HEK293 (cell line): Measurements from ENCODE around the gene SLAMF8.

Source experiments
- CTCF ChIP-seq: fragments of 450-650 bp; formaldehyde crosslinking; IDR thresholded peaks from 2 replicates; pipeline ENCODE4 v1.5.1; 2016; ENCODE audit warnings: missing biosample characterization, missing genetic modification characterization
- HOXC10 ChIP-seq: sonication (generic); formaldehyde crosslinking; IDR thresholded peaks from 2 replicates; pipeline ENCODE4 v1.8.1; 2023; ENCODE audit warnings: mild to moderate bottlenecking, missing genetic modification reagents
- ZNF146 ChIP-seq: fragments of 450-650 bp; formaldehyde crosslinking; IDR thresholded peaks from 2 replicates; pipeline ENCODE4 v1.5.1; 2016; ENCODE audit warnings: missing biosample characterization, missing genetic modification characterization
- ZNF324 ChIP-seq: fragments of 450-650 bp; formaldehyde crosslinking; IDR thresholded peaks from 2 replicates; pipeline ENCODE4 v1.5.1; 2016; ENCODE audit warnings: missing biosample characterization, missing genetic modification characterization
- ZNF391 ChIP-seq: fragments of 450-650 bp; formaldehyde crosslinking; IDR thresholded peaks from 2 replicates; pipeline ENCODE4 v1.5.1; 2016; ENCODE audit warnings: low read depth, missing biosample characterization, missing genetic modification characterization, borderline replicate concordance
- ZNF48 ChIP-seq: fragments of 450-650 bp; formaldehyde crosslinking; IDR thresholded peaks from 2 replicates; pipeline ENCODE4 v1.5.1; 2016; ENCODE audit warnings: missing biosample characterization, missing genetic modification characterization
- ZNF501 ChIP-seq: fragments of 450-650 bp; formaldehyde crosslinking; IDR thresholded peaks from 2 replicates; pipeline ENCODE4 v1.5.1; 2016; ENCODE audit warnings: missing biosample characterization, missing genetic modification characterization
- ZNF530 ChIP-seq: fragments of 450-650 bp; formaldehyde crosslinking; IDR thresholded peaks from 2 replicates; pipeline ENCODE4 v1.5.1; 2016; ENCODE audit warnings: low read depth, missing biosample characterization, missing genetic modification characterization

- no peak for TF ChIP-seq ZNF146
- TF ChIP-seq ZNF48 = no peak
- no peak for TF ChIP-seq CTCF
- no peak for TF ChIP-seq HOXC10
- no peak for TF ChIP-seq ZNF501 (tag by site-specific recombination)
- TF ChIP-seq ZNF324 = no peak
- TF ChIP-seq ZNF391 (tag by site-specific recombination) = no peak
- no peak for TF ChIP-seq ZNF530 (tag by site-specific recombination)
Measured at GRCh38 chr1:159791461-159791860, 35.2 kb upstream of the SLAMF8 start.
